IMR-90 (cell line): ENCODE measurements around the gene IRF2BP1. TPM values are rescaled to one million over a fixed set of nuclear protein-coding genes. Genes with fewer than 3 reads are reported as not detected.

Experiments used
- ATAC-seq: fragments of 200-7000 bp; cut with Tn5 transposase; 2 replicates; pipeline ENCODE4 v1.9.1; 2020; ENCODE audit warnings: low read depth, mild to moderate bottlenecking, moderate library complexity
- BruUV-seq: library from RNA; stranded (reverse); fragments of 400-500 nt; replicated peaks from 2 replicates; lab custom pipeline; 2021; lab: Mats Ljungman, UMichigan
- CTCF ChIA-PET: fragments of 300-600 bp; formaldehyde crosslinking; extraction: SDS; loops from one replicate; lab custom pipeline; 2021; ENCODE audit warnings: antibody characterized with exemption; lab: Yijun Ruan, JAX
- POLR2A ChIA-PET: fragments of 300-600 bp; sonication (Branson Sonifier 250); formaldehyde crosslinking; loops from one replicate; lab custom pipeline; 2022; ENCODE audit warnings: antibody characterized with exemption; ENCODE audit not compliant: unreplicated experiment; lab: Charles Lee
- DNase-seq: peaks from one replicate; pipeline ENCODE4 v3.0.0; 2013
- H2AFZ ChIP-seq: replicated peaks from 2 replicates; pipeline ENCODE3; 2013; ENCODE audit warnings: low read length, mild to moderate bottlenecking; ENCODE audit not compliant: poor library complexity
- H2AK5ac ChIP-seq: 2 replicates; pipeline ENCODE4 v1.6.1; 2013; ENCODE audit warnings: low read depth, low read length, inconsistent platforms
- H2AK9ac ChIP-seq: replicated peaks from 2 replicates; pipeline ENCODE3; 2013; ENCODE audit warnings: mild to moderate bottlenecking, low read depth, low read length, moderate library complexity; ENCODE audit not compliant: poor library complexity
- H2BK120ac ChIP-seq: 2 replicates; pipeline ENCODE4 v1.6.1; 2013; ENCODE audit warnings: low read depth, low read length, inconsistent platforms
- H2BK15ac ChIP-seq: 3 replicates; pipeline ENCODE4 v1.6.1; 2013; ENCODE audit warnings: low read depth, low read length, inconsistent platforms
- H2BK20ac ChIP-seq: 2 replicates; pipeline ENCODE4 v1.6.1; 2013; ENCODE audit warnings: low read depth, mild to moderate bottlenecking, inconsistent platforms, low read length, moderate library complexity
- H2BK5ac ChIP-seq: 2 replicates; pipeline ENCODE4 v1.6.1; 2013; ENCODE audit warnings: mild to moderate bottlenecking, low read depth, low read length, inconsistent platforms; ENCODE audit not compliant: poor library complexity, severe bottlenecking
- H3K14ac ChIP-seq: replicated peaks from 2 replicates; pipeline ENCODE4 v1.6.1; 2013; ENCODE audit warnings: low read depth, low read length, inconsistent platforms
- H3K18ac ChIP-seq: 2 replicates; pipeline ENCODE4 v1.6.1; 2013; ENCODE audit warnings: low read depth, low read length, control low read depth
- H3K23ac ChIP-seq: 2 replicates; pipeline ENCODE4 v1.6.1; 2013; ENCODE audit warnings: low read depth, low read length, inconsistent platforms
- H3K27ac ChIP-seq: 2 replicates; pipeline ENCODE4 v1.5.1; 2013; ENCODE audit warnings: mild to moderate bottlenecking, control low read depth, low read length; ENCODE audit not compliant: insufficient read depth
- H3K27me3 ChIP-seq: 2 replicates; pipeline ENCODE4 v1.6.1; 2013; ENCODE audit warnings: low read length; ENCODE audit not compliant: control insufficient read depth, insufficient read depth
- H3K36me3 ChIP-seq: 2 replicates; pipeline ENCODE4 v1.6.1; 2013; ENCODE audit warnings: low read length, mixed read lengths; ENCODE audit not compliant: control insufficient read depth, insufficient read depth
- H3K4ac ChIP-seq: 2 replicates; pipeline ENCODE4 v1.6.1; 2013; ENCODE audit warnings: low read depth, low read length, inconsistent platforms
- H3K4me1 ChIP-seq: 2 replicates; pipeline ENCODE4 v1.6.1; 2013; ENCODE audit warnings: low read length, mixed read lengths; ENCODE audit not compliant: control insufficient read depth, insufficient read depth
- H3K4me2 ChIP-seq: 2 replicates; pipeline ENCODE4 v1.6.1; 2013; ENCODE audit warnings: low read depth, mild to moderate bottlenecking, control low read depth, low read length, moderate library complexity
- H3K4me3 ChIP-seq: 2 replicates; pipeline ENCODE4 v1.5.1; 2013; ENCODE audit warnings: low read depth, mild to moderate bottlenecking, control low read depth, low read length, moderate library complexity; ENCODE audit not compliant: insufficient read depth
- H3K56ac ChIP-seq: 2 replicates; pipeline ENCODE4 v1.6.1; 2013; ENCODE audit warnings: low read length, inconsistent platforms; ENCODE audit not compliant: insufficient read depth; ENCODE audit errors: extremely low read depth
- H3K79me1 ChIP-seq, 2 experiments: 2 replicates each; pipeline ENCODE4 v1.6.1; 2013; ENCODE audit warnings: low read length in 2 of 2, inconsistent platforms in 1 of 2, low read depth in 1 of 2
- H3K9ac ChIP-seq: 2 replicates; pipeline ENCODE4 v1.6.1; 2013; ENCODE audit warnings: low read depth, low read length, control low read depth
- H3K9me1 ChIP-seq: 2 replicates; pipeline ENCODE4 v1.6.1; 2013; ENCODE audit warnings: low read length, inconsistent platforms; ENCODE audit not compliant: insufficient read depth
- H3K9me3 ChIP-seq: 2 replicates; pipeline ENCODE4 v1.6.1; 2013; ENCODE audit warnings: low read length; ENCODE audit not compliant: control insufficient read depth, insufficient read depth
- H4K20me1 ChIP-seq: 2 replicates; pipeline ENCODE4 v1.6.1; 2013; ENCODE audit warnings: low read length, inconsistent platforms; ENCODE audit not compliant: insufficient read depth
- H4K5ac ChIP-seq: 2 replicates; pipeline ENCODE4 v1.6.1; 2013; ENCODE audit warnings: mild to moderate bottlenecking, low read depth, low read length, control low read depth
- H4K8ac ChIP-seq, 2 experiments: 2 replicates each; pipeline ENCODE4 v1.6.1; 2013; ENCODE audit warnings: low read depth in 2 of 2, low read length in 2 of 2, control low read depth in 1 of 2, inconsistent platforms in 1 of 2
- H4K91ac ChIP-seq: 2 replicates; pipeline ENCODE4 v1.6.1; 2013; ENCODE audit warnings: low read depth, low read length, inconsistent platforms; ENCODE audit not compliant: insufficient read depth
- BHLHE40 ChIP-seq: fragments of 150-350 bp; IDR thresholded peaks from 2 replicates; pipeline ENCODE4 v1.6.1; 2016; ENCODE audit warnings: mild to moderate bottlenecking, low read depth, low read length
- WGBS, 2 experiments: methylation state at CpG; one replicate each; pipeline versions ENCODE4 v1.1.5 to v1.1.7; 2013; ENCODE audit warnings: missing lambda C conversion rate in 2 of 2; ENCODE audit not compliant: insufficient read length in 1 of 2; ENCODE audit errors: extremely low coverage in 2 of 2; 5-methylcytosine and 5-hydroxymethylcytosine counted together
- dilution Hi-C: fragments of 300-500 bp; cut with HindIII; formaldehyde crosslinking; loops from one replicate; pipeline ENCODE4 v1.14.3; 2018; ENCODE audit warnings: low sequenced_read_pairs; ENCODE audit not compliant: unreplicated experiment
- in situ Hi-C: fragments of 300-500 bp; cut with MboI; formaldehyde crosslinking; loops from 3 replicates; pipeline ENCODE4 v1.14.3; 2019; ENCODE audit warnings: low sequenced_read_pairs, inconsistent platforms, mixed read lengths
- intact Hi-C: fragments of 100-400 bp; cut with micrococcal nuclease; formaldehyde crosslinking; loops from 2 replicates; pipeline ENCODE4 v1.10.0; 2022
- polyA plus RNA-seq, 3 experiments: library from polyadenylated mRNA; depleted of rRNA; stranded (reverse); fragments of >200 nt; gene quantifications; 2 replicates each; pipeline ENCODE4 v1.2.3, GENCODE V29; 2012; ENCODE audit warnings: low replicate concordance in 1 of 3
- total RNA-seq: library from RNA; depleted of rRNA; stranded (reverse); fragments of >200 nt; gene quantifications from 2 replicates; pipeline ENCODE4 v1.2.3, GENCODE V29; 2012

Gene IRF2BP1
- total and polyA plus RNA-seq, 2 of the 4 experiments (the other 2 are of a cell fraction), result 4.5 to 8.5 TPM

- ATAC-seq (no peak), DNase-seq (no peak)
- CTCF ChIA-PET, result no interaction called here
- Histone ChIP-seq H3K4me3 (no peak overlapping the region), H4K8ac (no peak overlapping the region), H3K36me3 (no peaks in the 10 kb centered on the region), H2AFZ (no peak overlapping the region), H3K18ac (no peak overlapping the region), H2AK5ac (no peak overlapping the region), H2BK120ac (no peak overlapping the region), H4K20me1 (no peaks in the 10 kb centered on the region), H3K4me2 (no peak overlapping the region), H2AK9ac (no peak overlapping the region), H4K91ac (no peak overlapping the region), H2BK15ac (no peak overlapping the region), H3K9me3 (no peaks in the 10 kb centered on the region), H2BK5ac (no peak overlapping the region), H3K4ac (no peak overlapping the region), H3K4me1 (no peaks in the 10 kb centered on the region), H2BK20ac (no peak overlapping the region), H4K5ac (no peak overlapping the region), H3K23ac (no peak overlapping the region), H3K27me3 (peaks cover 38% of the 10 kb centered on the region), H3K9me1 (peaks cover 3% of the 10 kb centered on the region; the same call in 1 of the 2 replicates), H3K14ac (no peak overlapping the region), H3K56ac (no peak overlapping the region), H3K27ac (no peak overlapping the region), H3K79me1 (no peaks in the 10 kb centered on the region), H3K9ac (no peak overlapping the region)
- no TSS peak for BruUV-seq
- POLR2A ChIA-PET, result no interaction called here
- intact Hi-C loops, result no loop called here
- no CpG with 5 or more reads among the region's 4 CpGs for WGBS, 2 experiments
- in situ Hi-C loops, result no loop called here
- TF ChIP-seq BHLHE40, result no peak
- dilution Hi-C loops, result no loop called here
Measured at GRCh38 chr19:45917421-45918091, 31.6 kb upstream of the IRF2BP1 start.
